ENCODE data around the gene CYP4A22. TPM values are rescaled to one million over a fixed set of nuclear protein-coding genes. Genes with fewer than 3 reads are reported as not detected.

Gene CYP4A22
- total and polyA plus RNA-seq, 2 donors (not counting 3 experiments of a cell fraction or from before 2014, with no cell fraction given): not detected

DNA sequence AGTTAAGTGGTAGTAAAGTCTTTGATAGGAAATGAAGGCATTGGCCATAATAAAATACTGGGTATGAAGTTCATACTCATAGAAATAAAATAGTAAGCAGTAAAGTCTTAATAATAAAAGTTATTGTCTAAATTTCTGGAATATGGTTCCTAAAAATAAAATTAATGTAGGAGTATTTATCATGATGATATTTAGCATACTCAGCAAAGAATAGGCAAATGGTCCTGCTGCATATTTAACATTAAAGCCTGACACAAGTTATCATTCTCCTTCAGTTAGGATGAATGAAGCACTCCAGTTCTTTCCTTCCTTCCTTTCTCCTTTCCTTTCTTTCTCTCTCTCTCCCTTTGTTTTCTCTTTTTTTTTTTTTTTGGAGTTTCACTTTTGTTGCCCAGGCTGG is 27.3 kb downstream of the CYP4A22 start:
- Histone ChIP-seq H3K9ac (replicated peaks; ENCODE audit: extremely low read depth, insufficient read depth, low read length) (no peak overlapping the region), H3K9me1 (replicated peaks; ENCODE audit: control insufficient read depth, extremely low read depth, insufficient read depth, low read length) (no peaks in the 10 kb centered on the region), H2AFZ (ENCODE audit: low read depth, low read length) (no peak overlapping the region), H3K4me2 (ENCODE audit: insufficient read depth, low read length) (no peak overlapping the region), H3K4me3 (replicated peaks in 1 of 3; ENCODE audit: insufficient read depth in 1 of 3, low read depth in 1 of 3, low read length in 3 of 3) (no peak overlapping the region), H3K9me3 (replicated peaks; ENCODE audit: control insufficient read depth, insufficient read depth, low read length) (no peaks in the 10 kb centered on the region), H4K20me1 (replicated peaks; ENCODE audit: control insufficient read depth, extremely low read depth, insufficient read depth, low read length) (no peaks in the 10 kb centered on the region), H3K27ac (ENCODE audit: insufficient read depth, low read depth, low read length) (no peak overlapping the region), H3K4me1 (ENCODE audit: control insufficient read depth, extremely low read depth, insufficient read depth, low read length) (no peaks in the 10 kb centered on the region), H3K27me3 (ENCODE audit: control insufficient read depth in 2 of 2, insufficient read depth in 2 of 2, low read length in 2 of 2) (peaks cover 0 to 3% of the 10 kb centered on the region in 2 experiments), H3K36me3 (ENCODE audit: control insufficient read depth in 2 of 2, extremely low read depth in 1 of 2, insufficient read depth in 2 of 2, low read length in 2 of 2) (no peaks in the 10 kb centered on the region), H3K79me2 (ENCODE audit: control insufficient read depth, insufficient read depth, low read length) (no peaks in the 10 kb centered on the region)
- FAIRE-seq (no peak), DNase-seq (ENCODE audit: low read depth, low spot score) (no peak)
- POLR2A ChIA-PET: no interaction called here
- dilution Hi-C loops (cut with MboI; ENCODE audit: extremely low pct_ligation_motif_present, low sequenced_read_pairs) (no loop called here), intact Hi-C loops (cut with micrococcal nuclease) (no loop called here)
- CTCF ChIA-PET: interaction anchor here (1.0 kb wide), 1 partner anchor 15 kb away, joined by 5 read pairs; no protein-coding TSS in a partner anchor
- TF ChIP-seq POLR2A (IDR thresholded peaks at IDR 0.05; ENCODE audit: low read depth, low read length) (no peak), MYC (IDR thresholded peaks at IDR 0.05; ENCODE audit: low read depth, low read length) (no peak), FOS (IDR thresholded peaks at IDR 0.05; ENCODE audit: borderline replicate concordance, insufficient read depth, low read length) (no peak), CTCF (IDR thresholded peaks at IDR 0.05; ENCODE audit: extremely low read depth in 1 of 2, insufficient read depth in 1 of 2, low read depth in 1 of 2, low read length in 2 of 2) (no peak), EZH2 (IDR thresholded peaks at IDR 0.05; ENCODE audit: borderline replicate concordance, low read depth, low read length, severe bottlenecking) (no peak), POLR2AphosphoS5 (IDR thresholded peaks at IDR 0.05; ENCODE audit: insufficient read depth, low read depth, low read length) (no peak), JUN (IDR thresholded peaks at IDR 0.05; ENCODE audit: borderline replicate concordance, insufficient read depth, insufficient read length, low read depth) (no peak), GATA2 (IDR thresholded peaks at IDR 0.05; ENCODE audit: insufficient read depth, insufficient read length, low read depth, low read length) (no peak)
- TF ChIP-seq, protein P1, sequence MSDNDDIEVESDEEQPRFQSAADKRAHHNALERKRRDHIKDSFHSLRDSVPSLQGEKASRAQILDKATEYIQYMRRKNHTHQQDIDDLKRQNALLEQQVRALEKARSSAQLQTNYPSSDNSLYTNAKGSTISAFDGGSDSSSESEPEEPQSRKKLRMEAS (IDR thresholded peaks at IDR 0.05; ENCODE audit: insufficient read depth, insufficient read length): no peak
- BruUV-seq (replicated peaks): no TSS peak
